ENCODE measurements around the gene MISP.

GRCh38 chr19:771332-771785 is 20.4 kb downstream of the MISP start:
- no peak for TF ChIP-seq CTCF (IDR thresholded peaks at IDR 0.05)
- no peak for TF ChIP-seq EP300 (IDR thresholded peaks at IDR 0.05)
- TF ChIP-seq POLR2A (IDR thresholded peaks at IDR 0.05), result no peak
